NCI-H82 (cell line): Measurements from ENCODE around the gene GLB1L.
"Not testable (repeated sequence)": the region's sequence is repeated elsewhere in the genome, so short reads cannot be mapped to it uniquely, and the experiment has no call there.

Experiments
- DNase-seq: peaks from one replicate; lab custom pipeline; 2025; lab: John Stamatoyannopoulos, UW

Gene GLB1L

GRCh38 chr2:219280651-219281050 is 35.4 kb upstream of the GLB1L start:
- DNase-seq = no peak

GRCh38 chr2:219279916-219280516 is 34.8 kb upstream of the GLB1L start:
- DNase-seq = no peak

GRCh38 chr2:219279151-219279915 is 34.1 kb upstream of the GLB1L start, which contains the start of gene DNAJB2:
Gene DNAJB2 (plus strand): TSS chr2:219279366. CDS start chr2:219279834, 468 bp downstream.
- DNase-seq = peak; percentile 99

- DNase-seq = no peak
These were observed 33.5 kb upstream of the GLB1L start for GRCh38 chr2:219278655-219279150.

GRCh38 chr2:219277703-219278654 is 32.7 kb upstream of the GLB1L start:
- peak; percentile 87 for DNase-seq

- no peak for DNase-seq
These were observed 29.2 kb upstream of the GLB1L start for GRCh38 chr2:219274361-219274921.

- no peak for DNase-seq
These were observed 28.7 kb upstream of the GLB1L start for GRCh38 chr2:219273937-219274336.

- DNase-seq = peak; percentile 39
These were observed 27.8 kb upstream of the GLB1L start for GRCh38 chr2:219272995-219273394.

GRCh38 chr2:219272356-219272755 is 27.1 kb upstream of the GLB1L start:
- no peak for DNase-seq

GRCh38 chr2:219271021-219271420 is 25.8 kb upstream of the GLB1L start:
- DNase-seq = no peak

- no peak for DNase-seq
These were observed 24.8 kb upstream of the GLB1L start for GRCh38 chr2:219270055-219270372.

- no peak for DNase-seq
These were observed 24.3 kb upstream of the GLB1L start for GRCh38 chr2:219269362-219270054.

- no peak for DNase-seq
These were observed 23.1 kb upstream of the GLB1L start for GRCh38 chr2:219268294-219268693.

GRCh38 chr2:219266886-219267285 is 21.6 kb upstream of the GLB1L start:
- peak; percentile 64 for DNase-seq

GRCh38 chr2:219266232-219266631 is 21.0 kb upstream of the GLB1L start:
- DNase-seq = no peak

- no peak for DNase-seq
These were observed 16.0 kb upstream of the GLB1L start for GRCh38 chr2:219261024-219261855.

GRCh38 chr2:219258942-219259341 is 13.7 kb upstream of the GLB1L start:
- DNase-seq = not testable (repeated sequence)

- no peak for DNase-seq
These were observed 9.5 kb upstream of the GLB1L start for GRCh38 chr2:219254590-219255201.

- DNase-seq = peak; percentile 93
These were observed 8.7 kb upstream of the GLB1L start, which contains the start of gene TUBA4A for GRCh38 chr2:219253753-219254589. Gene TUBA4A (minus strand): TSS chr2:219253918. CDS start chr2:219253858, 60 bp downstream.
